ENCODE measurements around the gene NINL. TPM values are rescaled to one million over a fixed set of nuclear protein-coding genes. Genes with fewer than 3 reads are reported as not detected.
"Not testable (repeated sequence)": the region's sequence is repeated elsewhere in the genome, so short reads cannot be mapped to it uniquely, and the experiment has no call there.

The NINL gene
- total RNA-seq, 1 experiment from 2014 or later = 1.2 TPM

DNA sequence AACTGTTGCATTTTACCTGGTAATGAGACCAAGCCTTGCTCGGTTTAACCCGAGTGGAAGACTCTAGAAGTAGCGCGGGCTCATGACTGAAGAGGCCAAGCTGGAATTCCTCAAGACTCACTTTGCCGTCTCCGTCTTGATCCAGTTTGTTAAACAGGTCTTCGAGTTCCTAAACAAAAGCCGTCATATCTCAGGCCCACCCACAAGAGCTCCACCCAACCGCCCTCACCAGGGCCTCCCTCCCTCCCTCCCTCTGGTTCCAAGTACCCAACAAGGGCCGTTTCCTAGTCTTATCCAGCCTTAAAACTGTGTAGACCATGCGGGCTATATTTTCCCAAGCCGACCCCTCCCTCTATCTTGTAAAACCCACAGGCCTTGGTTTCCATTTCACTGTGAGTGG, 81.4 kb downstream of the NINL start:
- no peak for TF ChIP-seq CTCF (IDR thresholded peaks at IDR 0.05; ENCODE audit: unreplicated experiment)
- CTCF ChIA-PET = interaction anchor here (0.6 kb wide), 1 partner anchor 49 kb away, joined by 3 read pairs; no protein-coding TSS in a partner anchor
- Mint-ChIP-seq H3K36me3 (ENCODE audit: insufficient read depth, unreplicated experiment) (no peaks in the 10 kb centered on the region), H3K4me1 (ENCODE audit: insufficient read depth, unreplicated experiment) (peaks cover 11% of the 10 kb centered on the region), H3K4me3 (ENCODE audit: unreplicated experiment) (no peak overlapping the region), H3K27ac (ENCODE audit: low read depth, unreplicated experiment) (no peak overlapping the region), H3K9me3 (ENCODE audit: unreplicated experiment) (no peaks in the 10 kb centered on the region), H3K27me3 (ENCODE audit: insufficient read depth, unreplicated experiment) (no peaks in the 10 kb centered on the region)
- intact Hi-C loops (cut with micrococcal nuclease) = no loop called here
- no TSS peak for BruUV-seq (replicated peaks)
- no peak for DNase-seq (ENCODE audit: unreplicated experiment)
- POLR2A ChIA-PET = interaction anchor here (0.6 kb wide), 1 partner anchor 17 kb away, joined by 3 read pairs; no protein-coding TSS in a partner anchor

GRCh38 chr20:25503051-25503639, 82.2 kb downstream of the NINL start:
- H3K36me3 Mint-ChIP-seq (ENCODE audit: insufficient read depth, unreplicated experiment); H3K9me3 Mint-ChIP-seq (ENCODE audit: unreplicated experiment); intact Hi-C loops (cut with micrococcal nuclease); H3K27ac Mint-ChIP-seq (ENCODE audit: low read depth, unreplicated experiment); H3K4me1 Mint-ChIP-seq (ENCODE audit: insufficient read depth, unreplicated experiment); H3K4me3 Mint-ChIP-seq (ENCODE audit: unreplicated experiment); H3K27me3 Mint-ChIP-seq (ENCODE audit: insufficient read depth, unreplicated experiment); BruUV-seq (replicated peaks); DNase-seq (ENCODE audit: unreplicated experiment): not testable (repeated sequence)
- ChIA-PET POLR2A (interaction anchor here (0.6 kb wide), 1 partner anchor 16 kb away, joined by 3 read pairs; no protein-coding TSS in a partner anchor), CTCF (interaction anchor here (0.6 kb wide), 1 partner anchor 20 kb away, joined by 4 read pairs; no protein-coding TSS in a partner anchor)

- no peak overlapping the region for H3K4me3 Mint-ChIP-seq (ENCODE audit: unreplicated experiment)
- POLR2A ChIA-PET = no interaction called here
- intact Hi-C loops (cut with micrococcal nuclease) = no loop called here
- BruUV-seq (replicated peaks) = no TSS peak
- no peak for TF ChIP-seq CTCF (IDR thresholded peaks at IDR 0.05; ENCODE audit: unreplicated experiment)
- peaks cover 5% of the 10 kb centered on the region for H3K4me1 Mint-ChIP-seq (ENCODE audit: insufficient read depth, unreplicated experiment)
- H3K9me3 Mint-ChIP-seq (ENCODE audit: unreplicated experiment) = no peaks in the 10 kb centered on the region
- CTCF ChIA-PET = no interaction called here
- no peaks in the 10 kb centered on the region for H3K36me3 Mint-ChIP-seq (ENCODE audit: insufficient read depth, unreplicated experiment)
- H3K27me3 Mint-ChIP-seq (ENCODE audit: insufficient read depth, unreplicated experiment) = no peaks in the 10 kb centered on the region
- H3K27ac Mint-ChIP-seq (ENCODE audit: low read depth, unreplicated experiment) = no peak overlapping the region
- DNase-seq (ENCODE audit: unreplicated experiment) = no peak
Observed at GRCh38 chr20:25500880-25501351, 84.4 kb downstream of the NINL start.

DNA sequence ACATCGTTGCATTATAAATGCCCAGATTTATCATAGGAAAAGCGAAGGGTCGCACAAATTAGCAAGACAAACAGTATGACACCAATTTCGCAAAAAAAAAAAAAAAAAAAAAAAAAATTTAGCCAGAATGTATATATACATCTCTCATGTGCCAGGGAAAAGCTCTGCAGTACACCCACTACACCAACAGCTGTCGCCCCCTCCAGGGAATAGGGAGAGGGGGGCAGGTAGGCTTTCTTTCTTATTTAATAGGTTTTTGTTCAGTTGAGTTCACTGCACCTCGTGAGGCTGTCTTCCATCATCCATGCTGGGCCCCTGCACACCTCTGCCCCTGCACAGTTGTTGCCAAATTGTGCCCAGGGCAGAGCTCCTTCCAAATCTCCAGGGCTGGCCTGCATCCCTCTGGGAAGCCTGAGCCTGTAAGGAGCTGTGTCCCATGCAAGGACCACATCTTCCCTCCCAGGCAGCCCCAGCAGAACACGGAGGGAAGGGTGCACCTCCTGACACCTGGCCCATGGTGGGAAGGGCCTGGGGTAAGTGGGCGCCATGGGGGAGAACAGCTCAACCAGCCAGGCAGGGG, 85.4 kb downstream of the NINL start:
- H3K27me3 Mint-ChIP-seq (ENCODE audit: insufficient read depth, unreplicated experiment) = no peaks in the 10 kb centered on the region
- intact Hi-C loops (cut with micrococcal nuclease) = no loop called here
- CTCF ChIA-PET = no interaction called here
- no peak for TF ChIP-seq CTCF (IDR thresholded peaks at IDR 0.05; ENCODE audit: unreplicated experiment)
- peaks cover 5% of the 10 kb centered on the region for H3K4me1 Mint-ChIP-seq (ENCODE audit: insufficient read depth, unreplicated experiment)
- H3K9me3 Mint-ChIP-seq (ENCODE audit: unreplicated experiment) = no peaks in the 10 kb centered on the region
- DNase-seq (ENCODE audit: unreplicated experiment) = no peak
- POLR2A ChIA-PET = no interaction called here
- H3K27ac Mint-ChIP-seq (ENCODE audit: low read depth, unreplicated experiment) = no peak overlapping the region
- BruUV-seq (replicated peaks) = no TSS peak
- no peak overlapping the region for H3K4me3 Mint-ChIP-seq (ENCODE audit: unreplicated experiment)
- H3K36me3 Mint-ChIP-seq (ENCODE audit: insufficient read depth, unreplicated experiment) = no peaks in the 10 kb centered on the region
